CD4-positive, CD25-positive, alpha-beta regulatory T cell (primary cell): ENCODE measurements around the gene WDR27. TPM values are rescaled to one million over a fixed set of nuclear protein-coding genes. Genes with fewer than 3 reads are reported as not detected.

Source experiments
- ATAC-seq, 2 donors: fragments of 150-1000 bp; cut with Tn5 transposase; one replicate each; pipeline ENCODE4 v1.10.0; 2021; ENCODE audit warnings: low read depth in 2 of 2, moderate number of reproducible peaks in 2 of 2, moderate library complexity in 1 of 2
- DNase-seq, 3 donors: peaks; one replicate each; pipeline versions ENCODE4 v3.0.0 to v3.0.0-alpha.2; 2012 to 2022; ENCODE audit warnings: mixed read lengths in 1 of 3
- H3K27ac ChIP-seq: one replicate; pipeline ENCODE4 v1.7.0; 2013; ENCODE audit warnings: mild to moderate bottlenecking, low read length; ENCODE audit not compliant: insufficient read depth, poor library complexity, severe bottlenecking
- H3K27me3 ChIP-seq: one replicate; pipeline ENCODE4 v1.7.0; 2013; ENCODE audit warnings: low read length; ENCODE audit not compliant: control insufficient read depth, insufficient read depth
- H3K36me3 ChIP-seq: one replicate; pipeline ENCODE4 v1.7.0; 2013; ENCODE audit warnings: mild to moderate bottlenecking, low read length, moderate library complexity; ENCODE audit not compliant: control insufficient read depth, insufficient read depth
- H3K4me1 ChIP-seq: 2 replicates; pipeline ENCODE4 v1.7.0; 2013; ENCODE audit warnings: mild to moderate bottlenecking, low read length; ENCODE audit not compliant: insufficient read depth, control insufficient read depth, poor library complexity, severe bottlenecking
- H3K4me3 ChIP-seq: one replicate; pipeline ENCODE4 v1.7.0; 2013; ENCODE audit warnings: low read depth, mild to moderate bottlenecking, low read length, moderate library complexity
- H3K9me3 ChIP-seq, 2 experiments: 1 replicate in 1 of 2; 2 replicates in 1 of 2; pipeline ENCODE4 v1.7.0; 2013; ENCODE audit warnings: low read length in 2 of 2, mild to moderate bottlenecking in 1 of 2, moderate library complexity in 1 of 2; ENCODE audit not compliant: control insufficient read depth in 2 of 2
- H3K27ac Mint-ChIP-seq, 3 donors: one replicate each; pipeline ENCODE4 v1.8.0; 2020 to 2022; ENCODE audit warnings: mild to moderate bottlenecking in 3 of 3, mixed read lengths in 3 of 3, moderate library complexity in 2 of 3
- H3K27me3 Mint-ChIP-seq: one replicate; pipeline ENCODE4 v1.8.0; 2022; ENCODE audit warnings: mild to moderate bottlenecking, mixed read lengths
- H3K36me3 Mint-ChIP-seq: one replicate; pipeline ENCODE4 v1.8.0; 2020; ENCODE audit warnings: mixed read lengths
- H3K4me1 Mint-ChIP-seq, 4 donors: one replicate each; pipeline ENCODE4 v1.8.0; 2020 to 2022; ENCODE audit warnings: mixed read lengths in 4 of 4, mild to moderate bottlenecking in 1 of 4
- H3K4me3 Mint-ChIP-seq, 4 donors: one replicate each; pipeline ENCODE4 v1.8.0; 2020 to 2022; ENCODE audit warnings: mild to moderate bottlenecking in 4 of 4, mixed read lengths in 4 of 4, moderate library complexity in 3 of 4
- H3K9me3 Mint-ChIP-seq, 7 donors: one replicate each; pipeline ENCODE4 v1.8.0; 2020 to 2022; ENCODE audit warnings: mixed read lengths in 7 of 7, mild to moderate bottlenecking in 3 of 7, moderate library complexity in 2 of 7
- polyA plus RNA-seq, 4 donors: library from polyadenylated mRNA; unstranded; fragments of 300-500 nt; fragmentation: Illumina TruSeq; gene quantifications; one replicate each; pipeline ENCODE4 v1.2.3, GENCODE V29; 2021
- total RNA-seq: library from RNA; stranded (reverse); gene quantifications from one replicate; pipeline ENCODE4 v1.2.3, GENCODE V29; 2022

Gene WDR27
- total RNA-seq: 30.7 TPM
- polyA plus RNA-seq: 1 to 10 TPM; 3.7 to 5.6 (median 4.5) TPM

DNA sequence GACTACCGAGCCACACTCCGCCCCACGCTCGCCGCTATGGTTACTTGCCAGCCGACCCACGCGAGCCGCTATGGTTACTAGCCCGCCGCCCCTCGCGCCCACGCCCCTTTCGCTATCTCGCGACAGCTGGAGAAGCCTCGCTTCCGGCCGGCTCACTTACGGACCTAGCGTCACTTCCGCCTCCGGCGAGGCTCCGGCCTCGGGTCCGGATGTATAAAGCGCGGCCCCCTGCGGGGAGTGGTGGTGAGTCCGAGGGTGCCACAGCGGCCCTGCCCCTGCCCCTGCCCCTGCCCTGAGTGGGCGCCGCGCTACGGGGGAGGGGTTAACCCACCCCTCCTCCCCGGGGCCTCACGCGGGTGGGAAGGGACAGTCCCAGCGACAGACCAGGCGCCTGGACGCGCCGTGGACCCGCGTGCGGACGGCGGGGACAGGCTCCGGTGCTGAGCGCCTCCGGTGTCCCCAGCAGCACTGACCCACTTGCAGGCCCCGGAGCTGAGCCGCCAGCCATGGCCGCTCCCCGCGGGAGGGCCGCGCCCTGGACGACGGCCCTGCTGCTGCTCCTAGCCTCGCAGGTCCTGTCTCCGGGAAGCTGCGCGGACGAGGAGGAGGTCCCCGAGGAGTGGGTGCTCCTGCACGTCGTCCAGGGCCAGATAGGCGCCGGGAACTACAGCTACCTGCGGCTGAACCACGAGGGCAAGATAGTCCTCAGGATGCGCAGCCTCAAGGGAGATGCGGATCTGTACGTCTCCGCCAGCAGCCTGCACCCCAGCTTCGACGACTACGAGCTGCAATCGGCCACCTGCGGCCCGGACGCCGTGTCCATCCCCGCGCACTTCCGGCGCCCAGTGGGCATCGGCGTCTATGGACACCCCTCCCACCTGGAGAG, at the start of gene WDR27, which contains the start of gene C6orf120:
Gene WDR27 (minus strand): TSS at position 76 of the 886 bp plus-strand sequence. CDS start 13,024 bp downstream, outside the sequence.
Gene C6orf120 (plus strand): TSS at position 173 of the 886 bp plus-strand sequence. CDS start 334 bp downstream, at position 507.
- ATAC-seq (peak; percentile 89 to 92), DNase-seq (peak; percentile 96 to 98 (median 96))
- Histone ChIP-seq H3K4me3 (peak within 1 kb of the TSS; percentile 83), H3K4me1 (peaks cover 43% of the 10 kb centered on the region), H3K9me3 (no peaks in the 10 kb centered on the region), H3K36me3 (peaks cover 17% of the 10 kb centered on the region), H3K27me3 (no peaks in the 10 kb centered on the region), H3K27ac (peak within 1 kb of the TSS; percentile 98)
- no peaks in the 10 kb centered on the region for H3K9me3 Mint-ChIP-seq
- H3K4me3 Mint-ChIP-seq: peak within 1 kb of the TSS; percentile 91 to 100 (median 94)
- H3K4me1 Mint-ChIP-seq: peaks cover 29 to 61% (median 48%) of the 10 kb centered on the region in 4 donors
- H3K27ac Mint-ChIP-seq: peak within 1 kb of the TSS; percentile 95 to 98 (median 95)
- H3K27me3 Mint-ChIP-seq: no peaks in the 10 kb centered on the region
- peaks cover 6% of the 10 kb centered on the region for H3K36me3 Mint-ChIP-seq

DNA sequence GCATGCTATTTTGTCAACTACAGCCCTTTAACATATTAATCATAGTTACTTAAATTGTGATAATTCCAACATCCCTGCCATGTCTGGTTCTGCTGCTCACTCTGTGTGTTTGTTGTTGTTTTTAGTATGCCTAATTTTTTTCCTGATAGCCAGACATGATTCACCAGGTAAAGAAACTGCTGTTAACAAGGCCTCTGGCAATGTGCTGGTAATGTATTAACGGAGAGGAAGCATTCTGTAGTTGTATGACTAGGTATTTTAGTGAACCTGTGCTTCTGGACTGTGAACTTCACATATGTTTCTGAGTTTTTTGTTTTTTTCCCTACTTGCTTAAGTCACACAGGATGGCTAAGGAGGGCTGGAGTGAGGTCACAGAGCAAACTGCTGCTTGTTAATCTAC, 44.7 kb upstream of the WDR27 start:
- DNase-seq (no peak), ATAC-seq (no peak)
- Histone ChIP-seq H3K4me1 (peaks cover 12% of the 10 kb centered on the region), H3K27ac (no peak overlapping the region), H3K9me3 (peaks cover 0 to 5% of the 10 kb centered on the region in 2 experiments), H3K4me3 (no peak overlapping the region), H3K36me3 (no peaks in the 10 kb centered on the region), H3K27me3 (peaks cover 5% of the 10 kb centered on the region)
- peaks cover 0 to 4% (median 4%) of the 10 kb centered on the region in 7 donors for H3K9me3 Mint-ChIP-seq
- H3K4me1 Mint-ChIP-seq: peaks cover 10 to 23% (median 16%) of the 10 kb centered on the region in 4 donors
- H3K36me3 Mint-ChIP-seq: peaks cover 9% of the 10 kb centered on the region
- H3K27ac Mint-ChIP-seq: no peak overlapping the region
- H3K27me3 Mint-ChIP-seq: peaks cover 17% of the 10 kb centered on the region
- H3K4me3 Mint-ChIP-seq: no peak overlapping the region

DNA sequence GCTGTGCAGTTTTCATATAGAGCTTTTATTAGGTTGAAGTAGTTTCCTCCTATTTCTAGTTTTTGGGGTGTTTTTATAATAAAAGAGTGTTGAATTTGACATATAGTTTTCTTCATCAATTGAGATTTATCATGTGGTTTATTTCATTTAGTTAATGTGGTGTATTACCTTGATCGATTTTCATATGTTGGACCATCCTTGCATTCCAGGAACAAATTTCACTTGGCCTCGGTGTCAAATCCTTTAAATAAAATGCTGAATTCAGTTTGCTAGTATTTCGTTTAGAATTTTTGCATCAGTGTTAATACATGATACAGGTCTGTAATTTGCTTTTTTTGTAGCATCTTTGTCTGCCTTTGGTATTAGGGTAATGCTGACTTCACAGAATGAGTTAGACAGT, 43.6 kb upstream of the WDR27 start:
- H3K9me3 Mint-ChIP-seq: peaks cover 0 to 4% (median 4%) of the 10 kb centered on the region in 7 donors
- Histone ChIP-seq H3K27ac (no peak overlapping the region), H3K27me3 (peaks cover 5% of the 10 kb centered on the region), H3K9me3 (peaks cover 0 to 5% of the 10 kb centered on the region in 2 experiments), H3K36me3 (no peaks in the 10 kb centered on the region), H3K4me1 (peaks cover 3% of the 10 kb centered on the region), H3K4me3 (no peak overlapping the region)
- H3K4me3 Mint-ChIP-seq: peak overlapping the region in 1 of 4 donors; percentile 7
- no peak overlapping the region for H3K27ac Mint-ChIP-seq
- DNase-seq (no peak), ATAC-seq (no peak)
- peaks cover 4% of the 10 kb centered on the region for H3K36me3 Mint-ChIP-seq
- peaks cover 0 to 12% (median 11%) of the 10 kb centered on the region in 4 donors for H3K4me1 Mint-ChIP-seq
- H3K27me3 Mint-ChIP-seq: peaks cover 17% of the 10 kb centered on the region

DNA sequence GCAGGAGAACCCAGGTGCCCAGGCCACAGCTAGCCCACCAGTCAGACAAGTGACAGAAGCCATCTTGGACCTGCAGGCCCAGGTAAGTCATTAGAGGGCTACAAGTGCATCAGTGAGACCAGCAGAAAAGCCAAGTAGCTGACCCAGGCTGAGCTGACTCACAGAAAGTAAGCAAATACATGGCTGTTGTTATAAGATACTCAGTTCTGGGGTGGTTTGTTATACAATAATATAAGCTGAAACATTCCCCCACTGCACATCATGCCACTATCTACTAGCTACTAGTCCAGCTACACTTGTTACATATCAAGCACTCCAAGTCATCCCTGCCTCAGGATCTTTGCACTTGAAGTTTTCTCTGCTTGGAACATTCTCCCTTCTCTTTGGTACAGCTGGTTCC, 39.5 kb upstream of the WDR27 start:
- Histone ChIP-seq H3K27me3 (peaks cover 5% of the 10 kb centered on the region), H3K4me3 (no peak overlapping the region), H3K36me3 (no peaks in the 10 kb centered on the region), H3K27ac (no peak overlapping the region), H3K4me1 (no peaks in the 10 kb centered on the region), H3K9me3 (peaks cover 0 to 5% of the 10 kb centered on the region in 2 experiments)
- Mint-ChIP-seq H3K4me3 (no peak overlapping the region), H3K4me1 (no peaks in the 10 kb centered on the region), H3K27me3 (peaks cover 14% of the 10 kb centered on the region), H3K36me3 (peaks cover 4% of the 10 kb centered on the region), H3K9me3 (peaks cover 0 to 4% (median 0%) of the 10 kb centered on the region in 7 donors), H3K27ac (no peak overlapping the region)
- DNase-seq: no peak
- ATAC-seq: no peak

DNA sequence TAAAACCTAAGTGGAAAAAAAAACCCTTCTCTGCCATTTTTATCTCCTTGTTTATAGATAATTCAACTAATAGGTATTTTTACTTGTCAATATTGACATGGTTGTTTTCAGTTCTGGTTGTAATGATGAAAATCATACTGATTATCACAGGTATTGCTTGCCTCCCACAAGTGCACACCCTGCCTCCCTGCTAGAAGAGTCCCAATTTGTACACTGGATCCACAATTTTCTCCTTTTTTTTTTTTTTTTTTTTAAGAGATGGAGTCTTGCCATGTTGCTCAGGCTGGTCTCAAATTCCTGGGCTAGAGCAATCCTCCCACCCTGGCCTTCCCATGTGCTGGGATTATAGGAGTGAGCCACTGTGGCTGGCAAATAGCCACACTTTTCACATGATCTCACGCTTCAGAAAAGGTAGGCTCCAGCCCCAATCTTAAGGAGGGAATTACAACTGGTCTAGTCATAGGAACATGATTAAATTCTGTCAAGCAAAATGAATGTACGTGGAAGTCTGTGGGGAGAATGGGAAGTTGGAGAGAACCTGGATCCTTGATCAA, 37.2 kb upstream of the WDR27 start:
- H3K27me3 Mint-ChIP-seq: peaks cover 31% of the 10 kb centered on the region
- H3K36me3 Mint-ChIP-seq: peaks cover 4% of the 10 kb centered on the region
- H3K27ac Mint-ChIP-seq: no peak overlapping the region

DNA sequence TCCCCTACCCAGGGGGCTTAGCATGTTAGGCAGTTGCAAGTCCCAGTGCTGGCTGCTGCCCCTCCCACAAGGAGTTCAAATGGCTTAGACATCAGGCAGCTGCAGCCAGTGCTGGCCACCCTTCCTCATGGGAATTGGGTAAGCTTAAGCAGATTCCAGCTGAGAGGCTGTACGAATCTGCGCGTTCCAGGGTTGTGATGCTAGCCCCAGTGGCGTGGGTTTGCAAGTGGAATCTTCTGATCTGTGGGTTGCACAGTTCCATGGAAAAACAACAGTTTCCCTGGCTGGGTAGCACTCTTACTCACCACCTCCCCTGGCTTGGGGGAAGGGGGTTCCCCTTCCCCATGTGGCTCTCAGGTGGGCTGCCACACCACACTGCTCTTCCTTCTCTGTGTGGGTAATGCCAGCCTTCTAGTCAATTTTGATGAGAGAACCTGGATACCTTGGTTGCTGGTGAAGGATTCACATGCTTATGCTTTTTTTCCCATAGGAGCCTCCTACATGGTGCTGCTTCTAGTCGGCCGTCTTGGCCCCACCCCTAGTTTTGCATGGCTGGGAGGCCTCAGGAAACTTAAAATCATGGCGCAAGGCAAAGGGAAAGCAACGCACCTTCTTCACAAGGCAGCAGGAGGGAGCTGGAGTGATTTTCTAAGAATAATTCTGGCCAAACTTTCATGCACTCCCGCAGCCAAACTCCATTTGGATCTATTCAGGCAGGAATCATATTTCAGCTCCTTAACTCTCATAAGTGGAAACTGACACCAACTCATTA, 36.6 kb upstream of the WDR27 start:
- Histone ChIP-seq H3K27me3 (no peaks in the 10 kb centered on the region), H3K27ac (no peak overlapping the region), H3K4me3 (no peak overlapping the region), H3K9me3 (no peaks in the 10 kb centered on the region), H3K4me1 (no peaks in the 10 kb centered on the region), H3K36me3 (no peaks in the 10 kb centered on the region)
- Mint-ChIP-seq H3K27me3 (peaks cover 30% of the 10 kb centered on the region), H3K9me3 (peaks cover 0 to 1% (median 0%) of the 10 kb centered on the region in 7 donors), H3K4me3 (no peak overlapping the region), H3K36me3 (peaks cover 4% of the 10 kb centered on the region), H3K27ac (no peak overlapping the region), H3K4me1 (peaks cover 0 to 3% (median 0%) of the 10 kb centered on the region in 4 donors)
- no peak for DNase-seq
- ATAC-seq: no peak

More for the DNA sequence above, 37.2 kb upstream of the WDR27 start:
- H3K9me3 Mint-ChIP-seq: peaks cover 0 to 1% (median 0%) of the 10 kb centered on the region in 7 donors
- H3K4me1 Mint-ChIP-seq: peaks cover 0 to 3% (median 0%) of the 10 kb centered on the region in 4 donors
- no peaks in the 10 kb centered on the region for H3K27me3 ChIP-seq
- H3K27ac ChIP-seq: no peak overlapping the region
- H3K9me3 ChIP-seq: no peaks in the 10 kb centered on the region
- DNase-seq (no peak), ATAC-seq (no peak)
- H3K4me3 ChIP-seq: no peak overlapping the region
- peak overlapping the region in 1 of 4 donors; percentile 17 for H3K4me3 Mint-ChIP-seq
- no peaks in the 10 kb centered on the region for H3K4me1 ChIP-seq
- H3K36me3 ChIP-seq: no peaks in the 10 kb centered on the region

DNA sequence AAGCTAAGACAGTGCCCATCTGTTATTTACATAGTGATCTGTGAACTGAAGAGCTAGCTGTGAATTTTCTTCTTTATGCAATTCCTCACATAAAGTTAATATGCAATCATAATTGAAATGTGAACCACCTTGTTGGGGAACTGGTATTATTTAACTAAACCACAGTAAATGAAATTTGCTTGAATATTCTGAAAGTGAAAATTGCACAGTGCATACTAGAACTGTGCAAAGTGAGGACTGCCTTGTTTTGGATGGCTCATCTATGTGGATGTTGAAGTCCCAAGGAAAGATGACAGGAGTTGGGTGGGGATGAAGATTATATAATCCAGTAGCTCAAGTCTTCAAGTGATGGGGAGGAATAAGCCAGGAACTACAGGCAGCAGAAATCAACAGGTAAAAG, 28.1 kb upstream of the WDR27 start:
- no peaks in the 10 kb centered on the region for H3K36me3 Mint-ChIP-seq
- peaks cover 8 to 19% (median 13%) of the 10 kb centered on the region in 4 donors for H3K4me1 Mint-ChIP-seq
- DNase-seq (no peak), ATAC-seq (no peak)
- Histone ChIP-seq H3K27me3 (peaks cover 1% of the 10 kb centered on the region), H3K9me3 (no peaks in the 10 kb centered on the region), H3K4me3 (no peak overlapping the region), H3K36me3 (no peaks in the 10 kb centered on the region), H3K4me1 (peaks cover 4% of the 10 kb centered on the region), H3K27ac (no peak overlapping the region)
- H3K9me3 Mint-ChIP-seq: no peaks in the 10 kb centered on the region
- H3K4me3 Mint-ChIP-seq: no peak overlapping the region
- H3K27me3 Mint-ChIP-seq: peaks cover 22% of the 10 kb centered on the region
- H3K27ac Mint-ChIP-seq: no peak overlapping the region
